ENCODE measurements around the gene ADAM23.

GRCh38 chr2:206641226-206641625, 197.9 kb downstream of the ADAM23 start:
- TF ChIP-seq POLR2AphosphoS5 (IDR thresholded peaks at IDR 0.05; ENCODE audit: borderline replicate concordance, low read depth, low read length) (no peak), EZH2 (IDR thresholded peaks at IDR 0.05) (no peak)

All from SK-N-MC (cell line).